CD1c-positive myeloid dendritic cell (primary cell): Measurements from ENCODE around the gene TRMT1.

ENCODE experiments used
- DNase-seq: peaks from one replicate; pipeline ENCODE4 v3.0.0-alpha.2; 2016; ENCODE audit errors: extremely low spot score

Gene TRMT1

DNA sequence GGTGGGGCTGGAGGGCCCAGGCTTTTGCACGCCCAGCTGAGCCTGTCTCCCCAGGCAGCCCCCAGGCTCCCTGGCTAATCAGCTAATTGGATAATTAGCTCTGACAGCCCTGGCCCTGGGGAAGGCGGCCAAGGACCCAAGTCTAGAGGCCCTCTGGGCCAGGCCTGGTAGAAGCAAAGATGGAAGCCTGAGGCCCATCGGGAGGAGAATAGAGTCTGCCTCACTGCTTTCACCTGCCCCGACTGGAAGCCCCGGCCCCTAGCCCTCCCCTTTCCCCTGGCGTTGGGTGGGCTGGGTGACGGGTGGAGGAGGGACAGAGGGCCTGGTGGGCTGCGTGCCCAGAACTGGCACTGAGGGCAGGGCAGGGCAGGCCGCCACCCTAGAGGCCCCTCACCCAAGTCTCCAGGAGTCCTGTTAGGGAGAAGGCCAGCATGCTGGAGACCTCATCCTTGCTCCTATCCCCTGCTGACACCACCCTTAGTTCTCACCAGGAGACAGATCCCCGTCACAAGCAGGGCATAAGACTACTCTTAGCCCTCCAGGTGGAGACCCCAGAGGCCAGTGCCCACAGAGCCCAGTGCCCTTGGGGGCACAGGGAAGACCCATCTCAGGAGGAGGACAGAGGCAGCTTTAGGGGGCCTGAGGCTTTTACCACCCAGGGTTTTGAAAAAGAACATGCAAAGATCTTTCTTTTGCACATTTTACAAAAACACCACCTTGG lies 25.9 kb downstream of the TRMT1 start:
- DNase-seq, result no peak

DNA sequence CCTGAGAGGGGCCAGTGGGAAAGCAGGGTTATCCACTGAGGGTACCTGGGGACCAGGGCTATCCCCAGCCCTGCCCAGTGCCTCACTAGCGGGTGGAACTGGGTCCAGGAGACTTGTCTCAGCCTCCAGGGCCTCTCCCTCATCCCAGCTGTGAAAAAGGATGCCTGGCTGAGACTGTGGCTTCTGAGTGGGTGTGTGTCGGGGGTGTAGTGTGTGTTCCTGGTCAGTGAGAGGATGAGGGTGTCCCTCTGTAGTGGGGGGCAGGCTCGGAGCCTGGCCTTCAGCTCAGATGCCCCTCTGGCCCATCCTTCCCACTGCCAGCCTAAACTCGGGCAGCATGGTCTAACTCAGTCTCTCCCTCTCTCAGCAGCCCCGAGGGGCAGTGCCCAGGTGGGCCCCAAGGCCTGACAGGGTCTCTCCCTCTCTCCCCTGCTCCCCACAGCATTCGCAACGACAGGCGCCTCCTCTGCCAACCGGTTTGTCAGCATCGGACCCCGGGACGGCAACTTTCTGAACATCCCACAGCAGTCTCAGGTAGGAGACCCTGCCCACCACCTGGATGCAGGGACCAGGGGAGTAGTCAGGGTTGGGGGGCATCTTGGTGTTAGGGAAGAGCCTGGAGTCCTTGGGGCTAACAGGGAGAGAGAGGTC lies 26.6 kb downstream of the TRMT1 start:
- no peak for DNase-seq

DNA sequence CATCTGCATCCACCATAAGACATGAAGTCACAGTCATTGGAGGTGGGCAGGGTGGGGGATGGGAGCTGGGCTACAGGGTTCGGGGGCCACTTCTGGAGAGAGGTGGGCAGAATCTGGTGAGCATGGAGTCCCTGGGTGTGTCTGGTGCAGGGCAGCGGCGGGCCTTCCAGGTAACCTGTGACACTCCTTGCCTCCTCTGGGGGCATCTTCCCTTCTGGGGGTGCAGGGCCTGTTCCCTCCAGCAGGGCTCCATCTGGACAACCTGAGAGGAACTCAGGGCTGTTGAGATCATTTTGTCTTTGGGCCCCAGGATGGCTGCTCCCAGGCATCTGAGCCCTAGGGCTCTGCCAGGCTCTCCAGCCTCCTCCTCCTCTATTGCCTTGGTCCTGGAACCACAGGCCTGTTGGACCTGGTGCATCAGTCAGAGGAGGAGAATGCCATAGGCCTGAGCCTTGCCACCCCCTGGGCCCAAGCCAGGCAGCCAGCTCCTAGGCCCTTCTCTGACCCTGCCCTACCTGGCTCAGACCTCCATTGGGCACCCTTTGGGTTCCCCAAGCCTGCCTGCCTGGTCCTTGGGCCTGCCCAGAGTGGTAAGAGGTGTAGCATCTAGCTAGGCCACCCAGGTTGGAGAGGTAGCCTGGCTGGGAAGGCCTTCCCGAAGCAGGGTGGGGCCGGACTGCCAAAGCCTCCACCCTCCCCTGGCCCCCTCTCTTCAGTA lies 27.2 kb downstream of the TRMT1 start:
- no peak for DNase-seq

DNA sequence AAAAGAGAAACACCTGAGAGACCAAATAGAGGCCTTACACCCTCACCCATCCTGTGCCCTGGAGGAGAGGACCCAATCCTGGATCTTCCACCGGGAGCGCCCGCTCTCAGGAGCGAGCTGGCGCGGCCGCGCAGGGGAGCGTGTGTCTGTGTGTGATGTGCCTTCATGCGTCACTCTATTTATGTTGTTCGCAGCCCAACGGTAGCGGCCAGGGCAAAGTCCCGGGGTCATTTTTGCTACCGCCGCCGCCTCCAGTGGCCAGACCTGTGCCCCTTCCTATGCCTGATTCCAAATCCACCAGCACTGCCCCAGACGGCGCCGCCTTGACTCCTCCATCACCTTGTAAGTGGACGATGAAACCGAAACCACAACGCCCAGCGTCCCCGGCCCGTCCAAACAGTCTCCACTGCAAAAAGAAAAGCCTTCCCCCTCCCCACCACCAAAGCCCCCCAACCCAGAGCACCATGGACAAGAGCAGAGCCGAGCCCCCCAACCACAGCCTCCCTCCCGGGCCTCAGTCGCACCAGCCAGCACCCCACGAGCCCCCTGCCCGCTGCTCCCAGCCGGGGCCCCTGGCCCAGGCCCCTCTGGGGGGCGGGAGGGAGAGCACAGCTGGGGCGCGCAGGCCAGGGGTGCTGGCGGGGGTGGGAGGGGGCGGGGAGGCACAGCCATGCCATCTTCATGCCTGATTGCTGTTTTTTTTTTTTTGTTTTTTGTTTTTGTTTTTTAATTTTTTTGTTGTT lies 28.6 kb downstream of the TRMT1 start:
- DNase-seq, result no peak

DNA sequence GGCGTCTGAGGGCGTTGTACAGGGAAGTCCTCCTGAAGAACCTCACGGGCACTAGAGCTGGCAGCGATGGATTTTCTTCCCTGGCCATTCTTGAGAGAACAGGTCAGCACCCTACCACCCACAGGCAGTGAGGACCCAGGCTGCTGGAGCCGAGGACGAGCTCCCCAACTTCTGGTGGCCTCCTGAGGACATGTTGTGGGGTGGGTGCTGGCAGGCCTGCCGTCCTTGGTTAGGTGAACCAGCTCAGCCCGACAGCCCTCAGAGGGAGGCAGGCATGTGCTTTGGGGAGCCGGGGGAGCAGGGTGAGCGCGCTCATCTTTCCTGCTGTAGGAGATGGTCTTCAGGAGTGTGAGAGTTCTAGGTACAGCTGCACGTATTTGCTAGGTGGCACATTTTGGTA lies 29.2 kb downstream of the TRMT1 start:
- DNase-seq, result no peak

DNA sequence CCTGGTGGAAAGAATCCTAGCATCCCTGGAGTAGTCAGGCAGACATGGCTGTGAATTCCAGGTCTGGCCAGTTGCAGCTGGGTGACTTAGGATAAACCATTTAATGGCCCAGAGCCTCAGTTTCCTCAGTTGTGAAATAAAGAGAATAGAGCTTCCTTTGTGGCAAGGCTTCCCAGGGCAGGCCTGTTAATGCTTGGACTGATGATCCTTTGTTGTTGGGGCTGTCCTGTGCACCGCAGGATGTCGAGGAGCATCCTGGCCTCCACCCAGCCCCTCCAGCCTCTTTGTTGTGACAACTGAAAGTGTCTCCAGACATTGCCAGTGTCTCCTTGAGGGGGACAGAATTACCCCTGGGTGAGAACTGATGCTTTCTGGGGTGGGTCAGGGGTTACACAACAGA lies 30.2 kb downstream of the TRMT1 start:
- no peak for DNase-seq

DNA sequence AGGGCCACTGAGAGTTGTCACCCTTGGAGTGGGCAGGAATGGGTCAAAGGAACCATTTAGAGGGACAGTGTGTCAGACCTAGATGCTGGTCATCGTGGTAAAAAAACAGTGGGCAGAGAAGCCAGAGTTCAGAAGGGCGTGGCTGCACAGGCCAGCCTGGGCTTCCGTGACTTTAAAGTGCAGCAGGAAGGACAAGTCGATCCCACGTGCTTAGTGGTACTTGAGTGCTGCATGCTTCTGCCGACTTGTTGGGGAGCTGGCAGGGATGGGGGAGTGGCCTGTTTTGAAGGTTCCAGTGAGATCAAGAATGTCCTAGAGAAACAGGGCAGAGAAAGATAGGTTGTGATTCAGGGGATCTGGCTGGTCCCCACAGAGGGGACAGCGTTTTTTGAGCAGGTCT lies 30.9 kb downstream of the TRMT1 start:
- no peak for DNase-seq

DNA sequence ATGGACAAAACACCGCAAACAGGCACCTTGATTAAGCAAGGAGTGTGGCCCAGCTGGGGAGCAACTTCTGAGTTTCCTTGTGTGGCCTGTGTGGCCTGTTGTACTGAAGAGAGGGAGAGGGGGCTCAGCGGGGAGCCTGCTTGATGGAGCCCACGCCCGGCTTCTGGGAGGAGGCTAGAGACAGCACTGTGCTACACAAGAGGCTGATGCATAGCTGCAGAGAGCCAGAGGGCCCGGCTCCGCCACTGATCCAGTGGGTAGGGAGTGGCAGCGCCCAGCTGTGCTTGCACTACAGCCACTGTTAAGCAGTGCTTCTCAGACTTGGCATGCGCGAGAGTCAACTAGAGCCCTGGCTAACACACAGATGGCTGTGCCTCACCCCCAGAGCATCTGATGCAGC lies 32.9 kb downstream of the TRMT1 start:
- no peak for DNase-seq

DNA sequence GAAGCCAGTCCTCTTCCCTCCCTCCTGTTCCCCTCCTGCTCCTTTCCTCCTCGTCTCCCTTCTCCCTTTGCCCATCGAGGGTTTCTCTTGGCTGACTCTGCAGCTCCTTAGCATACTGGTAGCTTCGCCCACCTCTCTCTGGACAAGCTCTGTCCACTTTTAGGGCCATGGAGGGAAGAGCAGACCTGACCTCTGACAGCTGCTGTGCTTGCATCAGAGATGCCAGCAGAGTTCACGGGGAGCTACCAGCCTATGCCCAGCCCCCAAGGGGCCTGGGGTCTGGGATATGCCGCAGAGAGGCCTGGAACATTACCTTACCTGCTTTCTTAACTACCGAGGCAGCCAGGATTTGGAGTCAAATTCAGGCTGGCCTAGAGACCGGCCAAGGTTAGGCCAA lies 33.5 kb downstream of the TRMT1 start:
- DNase-seq, result no peak

DNA sequence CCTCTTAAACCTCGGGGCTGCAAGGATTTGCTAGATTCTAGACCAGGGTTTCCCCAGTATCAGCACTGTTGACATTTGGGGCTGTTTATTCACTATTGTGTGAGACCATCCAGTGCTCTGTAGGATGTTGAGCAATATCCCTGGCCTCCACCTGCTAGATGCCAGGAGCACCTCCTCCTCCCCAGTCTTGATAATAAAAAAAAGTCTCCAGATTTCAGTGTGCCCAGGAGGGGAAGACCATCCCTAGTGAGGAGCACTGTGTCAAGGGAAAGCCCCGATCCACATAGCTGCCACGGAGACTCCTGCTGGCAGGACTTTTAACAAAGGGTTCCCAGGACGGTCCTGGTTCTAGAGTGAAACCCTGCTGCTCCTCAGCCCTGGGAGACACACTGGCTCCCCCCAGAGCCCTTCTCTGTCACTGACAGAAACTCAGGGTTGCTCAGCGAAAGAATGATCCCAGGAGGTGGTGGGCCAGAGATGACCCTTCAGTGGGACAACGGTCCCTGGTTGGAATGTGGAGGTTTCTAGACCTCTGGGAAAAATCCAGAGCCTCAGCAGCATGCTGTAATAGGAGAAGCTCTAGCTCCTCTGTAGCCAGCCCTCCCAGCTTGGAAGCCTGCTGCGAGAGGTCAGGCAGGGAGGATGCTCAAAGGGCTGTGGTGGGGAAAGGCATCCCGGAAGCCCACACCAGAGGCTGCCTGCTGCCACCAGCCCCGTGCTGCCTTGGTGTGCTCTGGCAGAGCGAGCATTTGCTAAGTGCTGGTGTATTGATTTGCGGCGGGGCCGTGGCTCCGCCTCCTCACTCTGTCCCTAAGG lies 34.1 kb downstream of the TRMT1 start:
- no peak for DNase-seq

DNA sequence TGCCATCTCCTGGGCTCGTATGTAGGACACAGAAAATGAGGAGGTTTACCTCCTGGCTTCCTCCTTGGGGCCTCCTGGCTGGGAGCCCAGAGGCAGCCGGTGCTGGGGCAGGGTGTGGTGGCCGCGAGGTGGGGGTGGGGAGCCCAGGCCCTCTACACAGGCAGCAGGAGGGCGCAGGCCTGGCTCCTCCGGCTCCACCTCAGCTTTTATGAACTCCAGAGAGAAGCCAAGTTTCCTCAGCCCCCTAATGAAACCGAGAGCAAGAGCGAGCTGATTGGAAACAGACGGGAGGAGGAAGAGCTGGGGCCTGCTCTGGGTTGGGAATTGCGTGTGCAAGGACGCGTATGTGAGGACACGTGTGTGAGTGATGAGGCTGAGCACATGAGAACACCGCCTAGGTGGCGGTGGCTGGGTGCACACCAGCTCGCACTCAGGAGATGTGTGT lies 37.0 kb downstream of the TRMT1 start:
- DNase-seq, result no peak

DNA sequence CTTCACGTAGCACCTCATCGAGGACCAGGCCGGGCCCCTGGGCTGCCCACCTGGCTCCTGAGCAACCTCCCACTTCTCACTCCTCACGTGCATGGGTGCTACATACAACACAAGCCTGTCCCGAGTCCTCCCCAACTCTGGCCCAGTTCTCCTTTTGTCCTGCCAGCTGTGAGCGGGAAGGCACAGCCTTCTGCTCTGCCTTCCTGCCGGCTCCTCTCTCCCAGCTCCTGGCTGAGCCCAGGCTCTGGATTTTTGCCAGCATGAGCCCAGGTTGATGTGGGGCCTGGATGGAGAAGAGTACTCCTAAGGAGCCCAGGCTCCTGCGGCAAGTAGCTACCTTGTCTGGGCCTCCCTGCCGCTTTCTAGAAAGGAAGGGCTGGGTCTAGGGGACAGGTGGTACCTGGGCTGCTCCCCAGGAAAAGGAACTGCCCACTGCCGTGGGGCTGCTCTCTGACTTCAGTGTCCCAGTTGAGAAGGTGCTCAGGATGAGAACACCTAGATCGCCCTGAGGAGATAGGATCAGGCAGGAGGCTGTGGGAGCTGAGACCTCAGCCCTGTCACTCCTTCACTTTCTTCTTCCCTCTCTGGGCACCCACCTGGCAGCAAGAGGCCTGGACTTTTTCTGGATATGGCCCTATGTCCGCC lies 37.5 kb downstream of the TRMT1 start:
- no peak for DNase-seq

DNA sequence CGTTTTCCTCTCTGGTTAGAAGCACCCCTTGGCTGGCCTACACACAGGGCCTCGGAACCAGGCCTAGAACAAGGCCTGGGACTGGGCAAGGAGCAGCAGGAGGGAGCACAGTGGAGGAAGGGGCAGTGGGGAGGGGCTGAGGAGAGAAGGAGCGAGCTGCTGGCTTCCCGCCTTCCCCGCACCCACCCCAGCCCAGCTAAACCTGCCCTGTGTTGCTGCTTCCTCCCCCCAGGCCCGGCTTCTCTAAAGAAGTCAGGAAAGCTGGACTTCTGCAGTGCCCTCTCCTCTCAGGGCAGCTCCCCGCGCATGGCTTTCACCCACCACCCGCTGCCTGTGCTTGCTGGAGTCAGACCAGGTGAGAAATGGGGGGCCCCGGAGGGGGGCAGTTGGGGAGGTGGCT lies 38.2 kb downstream of the TRMT1 start:
- DNase-seq, result no peak

DNA sequence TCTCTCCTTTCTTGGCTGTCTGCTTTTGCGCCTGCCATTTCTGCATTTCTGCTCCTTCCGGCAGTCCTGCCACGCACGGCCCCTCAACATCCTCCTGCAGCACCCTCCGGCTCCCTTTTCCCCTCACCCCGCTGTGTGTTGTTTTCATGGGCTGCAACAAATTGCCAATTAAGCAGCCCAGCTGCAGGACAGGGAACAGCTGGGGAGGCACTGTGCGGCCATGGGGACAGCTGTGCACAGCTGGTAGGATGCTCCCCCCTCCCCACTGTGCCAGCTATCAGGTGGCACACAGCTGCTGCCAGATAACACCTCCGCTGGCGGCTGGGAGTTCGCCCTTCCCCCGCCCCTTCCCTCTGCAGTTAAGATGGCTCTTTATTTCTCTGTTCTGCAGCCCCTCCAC lies 39.3 kb downstream of the TRMT1 start:
- DNase-seq, result no peak

DNA sequence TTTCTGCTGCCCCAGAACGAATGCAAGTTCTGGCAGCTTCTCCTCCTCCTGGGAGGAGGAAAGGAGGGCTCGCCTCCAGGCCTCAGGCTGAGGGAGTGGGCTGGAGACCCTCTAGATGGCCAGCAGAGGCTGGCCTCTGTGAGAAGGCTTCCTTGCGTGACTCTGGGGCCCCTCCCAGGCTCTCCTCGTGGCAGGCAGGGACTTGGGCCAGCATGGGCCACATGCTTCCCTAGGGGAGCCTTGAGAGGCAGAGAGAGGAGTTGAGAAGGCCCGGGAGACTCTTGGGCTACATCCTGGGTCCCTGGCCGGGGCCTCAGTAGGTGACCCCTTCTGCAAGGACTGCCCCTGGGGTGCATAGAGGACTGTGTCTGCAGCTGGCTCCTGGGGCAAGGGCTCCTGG lies 39.8 kb downstream of the TRMT1 start:
- no peak for DNase-seq

DNA sequence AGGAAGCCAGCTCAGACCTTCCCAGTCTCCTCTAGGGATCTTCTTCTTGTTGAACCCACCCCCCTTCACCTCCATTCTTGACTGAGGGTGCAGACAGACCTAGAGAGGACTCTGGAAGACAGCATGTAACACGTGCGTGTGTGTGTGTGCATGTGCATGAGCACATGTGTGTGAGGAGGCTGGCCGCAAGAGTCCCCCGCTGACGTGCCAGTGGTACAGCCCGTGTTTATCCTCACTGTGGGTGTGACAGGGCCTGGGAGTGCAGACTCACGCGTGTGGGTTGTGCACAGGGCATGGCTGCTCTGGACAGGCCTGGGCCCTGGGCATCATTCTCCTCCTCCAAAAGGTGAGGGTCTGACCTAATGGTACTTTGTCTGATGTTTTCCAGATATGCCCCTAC lies 40.2 kb downstream of the TRMT1 start:
- no peak for DNase-seq

DNA sequence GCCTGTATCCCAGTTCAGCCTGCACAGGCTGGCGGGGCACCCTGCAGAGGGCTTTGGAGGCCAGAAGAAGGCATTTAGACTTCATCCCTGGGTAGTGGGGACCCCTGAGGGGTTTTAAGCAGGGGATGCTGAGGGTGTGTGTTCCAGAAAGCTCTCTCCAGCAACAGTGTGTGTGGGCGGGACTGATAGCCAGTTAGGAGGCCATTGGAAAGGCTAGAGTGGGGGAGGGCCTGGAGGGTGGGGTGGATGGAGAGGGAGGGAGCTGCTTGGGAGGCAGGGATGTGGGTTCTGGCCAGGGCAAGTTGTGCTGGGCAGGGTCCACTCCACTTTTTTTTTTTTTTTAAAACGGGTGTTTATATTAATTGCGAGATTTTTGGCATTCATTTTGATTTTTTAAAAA lies 42.2 kb downstream of the TRMT1 start:
- no peak for DNase-seq

DNA sequence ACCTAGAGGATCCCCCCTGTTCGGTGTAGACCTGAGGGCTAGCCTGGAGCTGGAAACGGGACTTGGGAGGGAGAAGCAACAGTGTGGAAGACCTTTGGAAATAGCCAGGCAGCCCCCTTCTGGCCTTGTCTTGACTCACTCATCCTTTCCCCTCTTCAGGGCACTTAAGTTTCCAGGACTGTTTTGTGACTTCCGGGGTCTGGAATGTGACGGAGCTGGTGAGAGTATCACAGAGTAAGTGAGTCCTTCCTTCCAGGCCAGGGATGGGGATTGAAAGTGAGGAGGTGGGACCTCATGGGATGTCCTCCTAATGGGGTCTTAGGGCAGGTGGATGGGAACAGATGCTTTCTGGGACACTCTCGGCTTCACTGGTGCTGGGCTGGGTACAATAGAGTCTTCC lies 43.3 kb downstream of the TRMT1 start:
- DNase-seq, result no peak

DNA sequence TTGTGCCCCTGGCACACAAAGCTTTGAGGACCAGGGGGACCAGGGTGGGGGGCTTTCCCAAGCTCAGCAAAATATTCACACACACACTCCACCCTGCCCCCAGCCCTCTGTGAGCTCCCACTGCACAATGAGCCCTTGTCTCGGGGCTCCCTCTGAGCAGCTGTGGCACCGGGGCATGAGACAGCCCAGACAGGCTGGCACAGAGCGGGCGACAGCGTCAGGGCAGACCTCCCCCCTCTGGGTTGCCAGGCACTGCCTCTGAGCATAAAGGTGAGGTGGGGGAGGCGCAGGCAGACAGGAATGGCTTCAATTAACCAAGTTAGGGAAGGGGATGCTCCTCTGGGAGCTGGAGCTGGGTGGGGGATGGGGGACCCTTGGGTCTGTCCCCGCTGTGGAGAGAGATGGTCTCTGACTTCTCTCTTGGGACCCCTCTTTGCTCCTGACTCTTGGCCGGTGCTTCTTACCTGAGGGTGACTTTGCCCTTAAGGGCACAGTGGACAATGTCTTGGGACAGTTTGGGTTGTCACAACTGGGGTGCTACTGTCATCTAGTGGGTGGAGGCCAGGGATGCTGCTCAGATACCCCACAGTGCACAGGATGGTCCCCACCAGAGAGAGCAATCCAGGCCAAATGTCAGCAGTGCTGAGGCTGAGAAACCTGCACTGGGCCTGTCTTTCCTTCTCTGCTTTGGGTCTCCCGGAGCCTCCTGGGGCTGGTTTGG lies 44.2 kb downstream of the TRMT1 start:
- no peak for DNase-seq

DNA sequence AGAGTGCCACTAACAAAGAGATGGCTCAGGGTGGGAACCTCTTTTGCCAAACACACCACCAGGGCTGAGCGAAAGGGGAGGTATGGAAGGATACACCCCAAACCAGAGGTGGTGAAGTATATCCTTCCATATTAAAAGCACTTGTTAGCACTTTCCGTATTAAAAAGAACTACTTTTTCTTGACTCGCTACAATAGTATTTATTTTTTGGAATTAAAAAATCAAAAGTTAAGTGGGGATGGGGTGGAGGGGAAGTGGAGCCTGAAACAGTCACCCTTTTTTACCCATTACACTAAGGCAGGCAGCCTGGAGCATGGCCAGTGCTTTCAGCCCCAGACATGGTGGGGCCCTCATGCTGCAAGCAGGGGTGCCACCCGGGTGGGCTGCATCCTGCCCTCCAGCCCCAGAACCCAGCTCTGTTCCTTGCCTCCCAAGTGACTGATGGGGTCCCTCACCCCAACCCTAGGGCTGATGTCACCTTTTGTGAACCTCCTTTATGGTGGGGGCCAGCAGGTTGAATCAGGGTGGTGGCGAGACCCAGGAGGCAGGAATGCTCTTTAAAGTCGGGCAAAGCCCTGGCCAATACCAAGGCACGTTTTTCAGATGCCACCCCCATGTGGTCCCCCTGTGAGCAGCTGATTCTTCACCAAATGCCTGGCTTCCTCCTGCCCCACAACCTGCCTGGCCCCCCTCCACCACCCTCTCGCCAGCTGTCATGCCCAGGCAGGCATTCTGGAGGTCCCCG lies 44.9 kb downstream of the TRMT1 start:
- no peak for DNase-seq
